Renal cortex interstitium (tissue), 11 donors: ENCODE data around the gene ZDHHC14. TPM values are rescaled to one million over a fixed set of nuclear protein-coding genes. Genes with fewer than 3 reads are reported as not detected.

Source experiments
- DNase-seq, 11 donors: peaks; one replicate each; pipeline ENCODE4 v3.0.0-alpha.2; 2013; ENCODE audit warnings: low read depth in 9 of 11, low spot score in 4 of 11; ENCODE audit errors: extremely low read depth in 1 of 11
- polyA plus RNA-seq, 3 donors: library from polyadenylated mRNA; unstranded; fragments of 120-200 nt; gene quantifications; one replicate each; pipeline ENCODE4 v1.2.1, GENCODE V29; 2013; ENCODE audit not compliant: insufficient read length in 3 of 3

Gene ZDHHC14
- polyA plus RNA-seq, 3 donors = 14.8 to 22.4 (median 17.9) TPM

DNA sequence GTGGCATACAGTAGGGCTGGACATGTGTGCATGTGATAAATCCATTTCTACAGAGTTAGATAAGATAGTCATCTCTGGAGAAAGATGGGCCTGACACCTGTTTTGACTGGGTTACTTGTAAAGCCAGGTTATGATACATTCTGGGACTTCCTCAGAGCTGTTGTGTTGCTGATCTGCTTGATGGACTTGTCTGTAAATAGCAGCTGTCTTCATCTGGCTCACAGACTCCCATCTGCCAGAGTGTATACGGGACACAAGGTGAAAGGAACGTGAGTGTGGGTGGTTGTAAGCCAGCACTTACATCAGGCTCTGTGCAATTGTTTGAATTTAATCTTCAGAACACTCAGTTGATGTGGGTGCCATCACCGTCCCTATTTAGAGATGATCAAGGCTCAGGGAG lies 49.8 kb downstream of the ZDHHC14 start:
- DNase-seq = no peak

DNA sequence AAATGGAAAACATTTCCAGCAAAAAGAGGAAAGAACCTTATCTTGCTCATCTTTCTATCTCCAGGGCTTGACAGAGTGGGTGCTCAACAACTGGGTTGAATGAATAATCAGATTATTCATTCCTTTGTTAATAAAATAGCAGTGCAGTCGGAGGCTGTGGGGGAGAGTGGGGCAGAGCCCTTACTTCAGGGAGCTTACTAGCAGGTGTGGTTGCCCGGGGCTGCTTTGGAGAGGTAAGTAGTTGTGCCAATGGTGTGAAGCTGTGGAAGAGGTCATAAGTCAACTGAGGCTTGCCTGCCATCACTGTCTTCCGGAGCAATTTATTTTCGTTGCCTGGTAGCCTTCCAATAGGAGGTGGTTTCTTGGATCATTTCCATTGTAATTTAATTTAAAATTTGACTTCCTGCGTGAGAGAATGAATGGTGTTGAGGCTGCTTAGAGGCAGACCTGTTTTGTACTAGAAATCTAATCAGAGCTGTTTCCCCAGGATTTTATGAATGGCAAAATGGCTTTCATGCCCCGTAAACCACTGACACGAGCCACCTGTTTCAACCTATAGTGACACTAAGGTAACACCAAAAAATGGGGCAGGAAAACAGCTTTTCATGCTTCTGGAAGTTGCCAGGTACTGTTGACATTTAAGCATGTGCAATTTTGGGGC lies 51.4 kb downstream of the ZDHHC14 start:
- DNase-seq = no peak

DNA sequence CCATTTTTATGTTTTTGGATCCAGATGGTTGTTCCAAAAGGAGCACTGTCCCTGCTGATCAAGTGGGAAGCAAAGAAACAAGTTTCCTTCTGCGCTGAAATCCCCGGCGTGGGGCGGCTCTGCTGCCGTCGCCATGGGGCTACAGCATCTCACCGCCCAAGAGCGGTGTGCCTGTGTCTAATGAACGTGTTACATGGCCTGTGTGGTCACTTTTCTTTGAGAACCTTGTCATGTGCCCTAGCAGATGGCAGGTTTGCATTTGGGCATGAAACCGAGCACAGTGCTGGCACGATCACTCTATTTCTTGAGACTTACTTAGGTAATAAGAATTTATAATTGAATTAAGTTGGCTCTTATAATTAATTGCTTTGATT lies 51.9 kb downstream of the ZDHHC14 start:
- no peak for DNase-seq

DNA sequence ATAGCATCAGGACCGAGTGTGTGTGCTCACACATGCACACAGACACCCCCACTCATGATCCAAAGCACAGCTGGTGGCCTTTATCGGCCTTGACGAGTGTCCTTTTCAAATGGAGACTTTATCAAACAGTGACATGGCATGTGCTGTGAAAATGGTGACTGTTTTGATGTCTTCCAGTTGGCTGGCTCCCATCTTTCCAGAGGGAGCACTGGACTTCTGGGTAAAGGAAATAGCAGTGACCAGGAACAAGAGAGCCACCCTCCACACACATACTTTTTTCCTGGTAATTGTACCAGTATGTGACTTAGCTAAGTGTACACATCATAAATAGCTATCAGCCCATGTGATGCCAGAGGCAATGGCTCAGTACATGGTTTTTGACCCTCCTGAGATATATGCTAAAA lies 52.7 kb downstream of the ZDHHC14 start:
- DNase-seq = no peak

DNA sequence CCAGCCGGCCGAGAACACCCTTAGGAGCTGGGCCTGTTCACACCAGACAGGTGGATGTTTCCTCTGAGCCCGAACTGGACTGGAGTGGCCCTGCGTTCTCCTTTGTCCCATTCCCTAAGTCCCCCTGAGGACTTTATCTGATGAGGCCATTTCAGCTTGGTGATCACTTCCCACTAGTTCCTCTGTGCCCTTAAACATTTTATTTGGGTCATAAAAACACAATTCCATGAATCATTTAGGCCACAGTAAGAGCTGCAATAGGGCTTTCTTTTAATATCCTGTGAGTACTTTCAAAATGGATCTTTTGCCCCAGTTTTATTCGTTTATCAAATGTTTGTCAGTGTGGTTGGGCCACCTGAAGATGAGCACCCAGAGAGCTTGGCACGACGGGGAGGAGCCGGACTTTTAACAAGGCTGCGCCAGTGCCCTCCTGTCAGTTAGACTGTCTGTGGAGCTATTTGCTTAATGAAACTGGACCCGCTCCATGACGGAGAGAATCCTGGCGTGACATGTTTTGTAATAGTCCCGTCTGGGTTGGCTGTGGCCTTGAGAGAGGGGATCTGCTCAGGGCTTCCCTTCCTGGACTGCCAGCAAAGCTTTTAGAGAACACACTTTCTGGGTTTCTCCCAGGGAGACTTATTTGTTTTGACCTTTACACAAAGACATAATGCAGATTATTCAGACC lies 53.5 kb downstream of the ZDHHC14 start:
- DNase-seq = no peak

DNA sequence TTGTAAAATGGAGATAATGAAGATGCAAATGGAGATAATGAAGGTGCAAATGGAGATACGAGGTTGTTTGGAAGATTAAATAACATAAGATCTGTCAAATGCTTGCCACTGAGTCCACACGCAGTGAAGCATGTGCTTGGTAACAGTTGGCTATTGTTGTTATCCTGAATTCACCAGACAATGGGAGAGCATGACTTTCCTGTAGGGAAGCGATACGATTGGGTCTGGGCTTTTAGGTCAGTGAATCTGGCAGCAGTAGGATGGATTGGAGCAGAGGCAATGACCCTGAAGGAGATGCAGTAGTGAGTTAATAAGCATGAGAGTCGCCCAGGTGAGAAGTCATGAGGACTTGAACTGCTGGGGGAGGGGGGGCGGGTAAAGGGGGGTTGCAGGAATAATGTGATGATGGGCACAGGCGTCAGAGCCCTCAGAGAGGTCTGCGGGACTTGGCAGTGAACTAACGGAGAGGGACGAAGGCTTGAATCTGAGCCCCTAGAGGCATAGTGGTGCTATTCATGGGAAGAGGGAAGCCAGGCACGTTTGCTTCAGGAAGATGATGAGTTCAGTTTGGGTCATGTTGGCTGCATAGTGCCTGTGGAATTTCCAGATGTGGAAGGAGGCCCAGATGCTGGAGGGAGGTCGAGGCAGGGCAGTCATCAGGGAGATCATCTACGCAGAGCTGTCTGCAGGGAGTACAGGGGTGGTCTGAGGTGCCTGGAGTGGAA lies 55.4 kb downstream of the ZDHHC14 start:
- no peak for DNase-seq

DNA sequence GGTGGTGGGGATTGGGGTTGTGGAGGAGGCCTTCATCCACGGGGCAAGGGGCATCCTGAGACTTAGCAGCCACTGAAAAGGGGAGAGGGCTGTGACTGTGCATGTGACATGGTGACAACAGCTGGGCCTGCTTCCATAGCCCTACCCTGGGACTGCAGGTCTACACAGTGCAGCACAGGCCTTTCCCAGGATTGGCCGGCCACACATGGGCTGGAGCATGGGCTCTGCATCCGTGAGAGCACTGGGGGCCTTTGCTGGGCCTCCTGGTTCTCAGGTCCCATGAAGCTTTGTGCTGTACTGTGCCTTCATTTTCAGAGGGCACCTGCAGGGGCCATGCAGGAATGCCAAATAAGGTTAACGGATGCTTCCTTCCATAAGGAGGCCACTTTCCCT lies 56.0 kb downstream of the ZDHHC14 start:
- no peak for DNase-seq

DNA sequence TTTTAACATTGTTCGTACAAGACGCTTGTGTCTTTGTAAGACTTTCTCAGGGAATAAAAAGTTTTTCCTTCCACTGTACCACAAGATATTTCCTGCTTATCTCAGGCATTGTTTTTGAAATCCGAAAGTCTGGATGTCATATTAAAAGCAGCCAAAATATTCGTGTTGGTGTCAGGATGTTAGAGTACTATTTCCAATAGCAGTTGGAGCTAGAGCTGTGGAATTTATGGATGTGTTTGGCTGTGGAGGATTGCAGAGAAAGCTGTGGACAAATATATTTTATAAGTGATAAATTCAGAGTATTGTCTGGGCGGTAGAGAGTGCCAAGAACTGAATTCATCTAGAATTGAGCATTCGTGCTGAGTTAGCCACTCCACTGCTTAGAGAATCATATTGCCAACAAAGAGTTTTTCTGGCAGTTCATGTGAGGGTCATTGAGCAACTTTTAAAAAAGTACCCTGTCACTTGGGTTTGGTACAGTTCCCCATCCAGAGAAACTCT lies 57.7 kb downstream of the ZDHHC14 start:
- DNase-seq = no peak

DNA sequence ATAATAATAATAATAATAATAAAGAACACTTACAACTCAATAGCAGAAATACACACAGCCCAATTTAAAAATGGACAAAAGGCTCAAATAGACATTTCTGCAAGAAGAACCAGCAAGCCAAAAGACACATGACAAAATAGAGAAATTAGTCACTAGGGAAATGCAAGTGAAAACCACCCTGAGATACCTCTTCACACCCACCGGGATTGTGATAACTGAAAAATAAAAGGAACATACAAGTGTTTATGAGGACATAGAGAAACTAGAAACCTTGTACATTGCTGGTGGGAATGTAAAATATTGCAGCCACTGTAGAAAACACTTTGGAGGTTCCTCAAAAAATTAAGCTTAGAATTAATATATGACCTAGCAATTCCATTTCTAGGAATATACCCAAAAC lies 59.2 kb downstream of the ZDHHC14 start:
- no peak for DNase-seq

DNA sequence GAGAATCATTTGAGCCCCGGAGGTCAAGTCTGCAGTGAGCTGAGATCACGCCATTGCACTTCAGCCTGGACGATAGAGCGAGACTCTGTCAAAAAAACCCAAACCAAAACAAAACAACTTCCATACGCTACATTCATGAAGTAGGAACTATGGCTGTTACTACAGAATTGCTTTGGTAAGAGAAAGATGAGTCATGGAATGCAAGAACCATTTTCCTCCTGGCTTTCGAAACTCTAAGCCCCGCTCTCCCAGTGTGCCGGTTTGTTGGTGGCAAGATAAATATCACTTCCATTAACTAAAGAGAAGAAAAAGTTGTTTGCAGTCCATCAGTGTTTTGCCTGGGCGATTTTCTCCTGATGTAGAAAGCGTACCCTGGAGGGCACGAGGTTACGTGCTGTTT lies 61.3 kb downstream of the ZDHHC14 start:
- no peak for DNase-seq

DNA sequence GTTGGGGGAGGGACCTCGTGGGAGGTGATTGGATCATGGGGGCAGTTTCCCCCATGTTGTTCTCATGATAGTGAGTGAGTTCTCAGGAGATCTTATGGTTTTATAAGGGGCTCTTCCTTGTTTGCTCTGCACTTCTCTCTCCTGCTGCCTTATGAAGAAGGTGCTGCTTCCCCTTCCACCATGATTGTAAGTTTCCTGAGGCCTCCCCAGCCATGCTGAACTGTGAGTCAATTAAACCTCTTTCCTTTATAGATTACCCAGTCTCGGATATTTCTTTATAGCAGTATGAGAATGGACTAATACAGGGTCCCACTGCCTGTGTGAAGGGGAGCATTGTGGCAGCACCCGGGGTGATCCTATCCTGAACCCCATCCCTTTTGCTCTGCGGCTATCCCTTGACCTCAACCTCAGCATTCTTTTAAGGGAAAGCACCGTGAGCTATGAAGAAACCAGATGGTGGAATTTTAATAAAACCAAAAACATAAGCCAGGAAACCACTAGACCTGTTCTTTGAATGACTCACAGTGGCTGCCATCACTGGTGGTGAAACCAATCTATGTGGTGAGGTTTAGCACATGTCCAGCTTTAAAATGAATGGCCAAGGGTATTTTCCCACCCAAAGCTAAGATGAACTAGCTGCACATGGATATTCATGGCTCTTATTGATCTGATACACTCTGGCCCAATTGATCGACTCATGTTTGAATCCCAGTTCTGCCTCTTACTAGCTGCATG lies 62.2 kb downstream of the ZDHHC14 start:
- no peak for DNase-seq

DNA sequence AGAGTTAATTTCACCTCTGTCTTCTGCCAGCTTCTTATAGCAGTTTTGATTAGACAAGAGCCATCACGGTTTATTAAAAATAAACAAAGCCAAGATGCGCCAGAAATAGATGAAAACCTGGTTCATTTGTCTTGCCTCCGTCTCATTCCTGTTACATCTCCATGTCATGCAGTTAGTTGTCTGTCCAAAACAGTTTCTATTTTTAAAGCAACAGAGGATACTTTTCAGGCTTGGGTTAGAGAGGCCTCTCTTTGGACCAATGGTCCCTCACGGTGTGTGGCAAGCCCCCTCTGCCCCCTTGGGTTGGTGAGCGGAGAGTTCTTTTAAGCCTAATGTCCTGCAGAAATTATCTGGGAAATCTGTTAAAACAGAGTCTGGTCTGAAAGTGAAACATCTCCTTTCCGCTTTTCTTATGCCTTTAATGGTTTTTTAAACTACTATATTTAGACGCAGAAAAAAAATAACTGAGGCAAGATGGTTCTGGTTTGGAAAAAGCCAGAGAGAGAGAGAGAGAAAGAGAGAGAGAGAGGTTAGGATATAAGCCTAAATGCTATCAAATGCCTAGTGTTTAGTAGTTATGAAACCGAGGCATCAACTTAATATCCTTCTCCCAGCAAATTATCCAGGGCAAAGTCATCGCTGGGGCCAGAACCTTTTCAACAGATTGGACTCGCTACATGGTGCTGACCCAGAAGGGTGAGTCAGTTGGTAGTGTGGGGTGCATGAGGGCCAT lies 64.5 kb downstream of the ZDHHC14 start:
- no peak for DNase-seq

DNA sequence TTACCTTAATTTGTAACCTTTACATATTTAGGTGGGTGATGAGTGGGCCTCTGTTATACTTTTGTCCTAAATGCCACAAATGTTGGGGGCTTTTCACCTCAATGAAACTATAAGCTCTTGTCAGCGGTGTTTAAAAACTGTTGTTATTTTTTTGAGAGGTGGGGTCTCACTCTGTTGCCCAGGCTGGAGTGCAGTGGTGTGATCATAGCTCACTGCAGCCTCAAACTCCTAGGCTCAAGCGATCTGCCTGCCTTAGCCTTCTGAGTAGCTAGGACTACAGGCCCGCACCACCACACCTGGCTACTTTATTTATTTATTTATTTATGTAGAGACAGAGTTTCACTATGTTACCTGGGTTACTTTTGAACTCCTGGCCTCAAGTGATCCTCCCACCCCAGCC lies 66.7 kb downstream of the ZDHHC14 start:
- no peak for DNase-seq

DNA sequence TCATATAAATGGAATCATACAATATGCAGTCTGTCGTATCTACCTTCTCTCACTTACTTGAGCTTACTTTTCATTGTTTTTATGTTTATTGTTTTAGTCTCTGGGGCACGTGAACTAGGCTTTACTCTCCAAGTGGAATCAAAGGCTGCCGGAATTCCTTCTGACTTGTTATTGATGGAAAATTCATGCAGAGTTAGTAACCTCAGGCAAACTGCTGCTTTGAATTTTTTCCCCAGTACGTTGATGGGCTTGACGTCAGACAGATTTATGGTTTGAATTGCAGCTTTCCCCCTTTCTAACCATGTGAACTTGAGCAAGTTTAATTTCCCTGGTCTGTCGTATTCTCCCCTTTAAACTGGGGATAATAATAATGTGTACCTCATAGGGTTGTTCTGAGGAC lies 68.6 kb downstream of the ZDHHC14 start:
- no peak for DNase-seq

DNA sequence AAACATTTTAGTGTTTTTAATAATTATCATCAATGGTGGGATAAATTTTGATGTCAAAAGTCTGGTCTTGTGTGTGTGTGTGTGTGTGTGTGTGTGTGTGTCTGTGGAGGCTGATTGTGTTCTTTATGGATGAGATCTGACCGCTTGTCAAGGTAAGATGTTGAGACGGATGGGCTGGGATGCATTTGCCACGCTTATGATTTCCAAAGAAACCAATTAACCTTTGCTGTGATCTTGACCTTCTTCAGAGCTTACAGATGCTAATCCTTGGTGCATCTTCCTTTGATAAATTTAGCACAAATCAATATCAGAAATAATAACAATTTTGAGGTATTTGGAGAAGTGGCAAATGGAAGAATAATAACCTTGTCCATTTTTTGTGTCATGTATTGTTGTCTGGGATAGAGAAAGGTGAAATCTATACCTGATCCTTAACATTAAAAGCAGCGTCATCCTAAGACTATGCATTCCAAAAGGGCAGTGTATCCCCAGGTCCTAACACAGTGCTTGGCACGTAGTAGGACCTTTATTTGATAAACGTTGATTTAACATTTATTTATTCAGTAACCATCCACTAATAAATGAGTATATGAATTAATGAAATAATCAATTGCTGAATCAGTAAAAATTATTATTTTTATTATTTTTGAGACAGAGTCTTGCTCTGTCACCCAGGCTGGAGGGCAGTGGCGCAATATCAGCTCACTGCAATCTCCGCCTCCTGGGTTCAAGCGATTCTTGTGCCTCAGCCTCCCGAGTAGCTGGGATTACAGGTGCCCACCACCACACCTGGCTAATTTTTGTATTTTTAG lies 70.1 kb downstream of the ZDHHC14 start:
- DNase-seq = no peak

DNA sequence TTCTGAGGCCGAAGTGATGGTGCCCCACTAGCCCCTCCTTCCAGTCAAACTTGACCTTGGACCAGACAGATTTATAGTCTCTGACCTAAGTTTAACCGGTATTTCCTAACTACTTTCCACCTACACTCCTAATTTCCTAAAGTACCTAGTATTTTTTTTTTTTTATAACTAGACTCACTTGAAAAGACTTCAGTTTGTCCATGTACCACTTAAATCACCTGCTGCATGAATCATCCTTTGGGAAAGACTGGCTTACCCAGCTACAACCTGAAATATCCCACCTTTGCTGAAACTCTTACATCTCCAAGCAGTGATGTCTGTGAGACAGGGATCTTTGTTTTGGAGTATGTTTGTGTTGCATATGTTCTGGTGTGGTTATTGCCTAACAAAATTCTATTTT lies 71.1 kb downstream of the ZDHHC14 start:
- no peak for DNase-seq

DNA sequence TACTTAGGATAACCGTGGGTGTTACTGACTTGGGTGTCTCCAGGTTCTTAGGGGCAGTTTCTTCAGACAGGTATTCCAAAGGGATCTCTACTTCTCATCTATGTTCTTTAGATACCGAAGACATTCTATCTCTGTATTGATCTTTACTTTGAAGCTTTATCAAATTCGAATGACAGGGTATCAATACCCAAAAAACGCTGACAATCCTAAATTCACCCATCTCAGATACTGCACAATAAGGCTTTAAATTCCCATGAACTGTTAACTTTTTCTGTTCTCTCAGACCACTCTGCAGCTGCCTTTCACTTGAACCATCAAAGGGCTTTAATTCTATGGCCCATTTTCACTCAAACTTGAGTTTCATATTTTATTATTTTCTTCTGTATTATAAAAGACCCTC lies 72.1 kb downstream of the ZDHHC14 start:
- no peak for DNase-seq

DNA sequence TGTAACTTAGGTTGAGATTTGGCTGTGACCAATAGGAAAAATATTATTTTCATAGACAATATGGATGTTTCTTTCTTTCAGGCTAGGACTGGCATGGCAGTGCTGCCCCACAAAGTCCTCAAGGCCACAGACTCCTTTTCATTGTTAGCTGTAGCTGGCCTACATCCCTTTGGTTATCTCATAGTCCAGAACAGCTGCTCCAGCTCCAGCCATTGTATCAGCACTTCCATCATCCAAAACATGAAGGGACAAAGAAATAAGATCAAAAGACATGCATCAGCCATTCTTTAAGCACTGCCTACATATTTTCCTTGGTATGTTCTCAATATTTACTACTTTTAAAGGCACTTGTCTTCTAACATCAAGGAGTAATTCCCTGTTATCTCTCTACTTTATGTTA lies 73.0 kb downstream of the ZDHHC14 start:
- DNase-seq = no peak
